OCI-LY1 (cell line): ENCODE measurements around the gene GPR137B.
A peak's percentile ranks its signal among the peaks of the same experiment; 100 is the strongest.

ENCODE experiments used
- H2AFZ ChIP-seq: fragments of 200-600 bp; sonication (generic), shearing (Covaris generic); 2 replicates; pipeline ENCODE4 v1.6.0; 2014; ENCODE audit warnings: antibody characterized with exemption, mild to moderate bottlenecking, low read length
- H3F3A ChIP-seq: fragments of 200-600 bp; sonication (generic), shearing (Covaris generic); 2 replicates; pipeline ENCODE4 v1.6.0; 2014; ENCODE audit warnings: mild to moderate bottlenecking, antibody characterized with exemption, low read length, moderate library complexity; ENCODE audit not compliant: insufficient read depth
- H3K27ac ChIP-seq: fragments of 200-600 bp; sonication (generic); 2 replicates; pipeline ENCODE4 v1.5.1; 2014; ENCODE audit warnings: low read length, mixed run types, mild to moderate bottlenecking, low read depth; ENCODE audit not compliant: poor library complexity, severe bottlenecking
- H3K27me3 ChIP-seq: fragments of 200-600 bp; sonication (generic); 2 replicates; pipeline ENCODE4 v1.6.0; 2014; ENCODE audit warnings: antibody characterized with exemption, mild to moderate bottlenecking, low read length, moderate library complexity; ENCODE audit not compliant: insufficient read depth
- H3K36me3 ChIP-seq: fragments of 200-600 bp; sonication (generic); 2 replicates; pipeline ENCODE4 v1.6.1; 2014; ENCODE audit warnings: mild to moderate bottlenecking, antibody characterized with exemption, low read length, moderate library complexity, mixed read lengths; ENCODE audit not compliant: insufficient read depth
- H3K4me1 ChIP-seq: fragments of 200-600 bp; sonication (generic); 2 replicates; pipeline ENCODE4 v1.5.1; 2014; ENCODE audit warnings: mild to moderate bottlenecking, low read length, moderate library complexity; ENCODE audit not compliant: insufficient read depth, severe bottlenecking
- H3K4me2 ChIP-seq: fragments of 200-600 bp; sonication (generic), shearing (Covaris generic); 2 replicates; pipeline ENCODE4 v1.6.1; 2014; ENCODE audit warnings: low read length
- H3K4me3 ChIP-seq: fragments of 200-600 bp; sonication (generic); 2 replicates; pipeline ENCODE4 v1.5.1; 2014; ENCODE audit warnings: low read length, low read depth, mild to moderate bottlenecking, mixed read lengths; ENCODE audit not compliant: poor library complexity, severe bottlenecking
- H3K79me2 ChIP-seq: fragments of 200-600 bp; shearing (Covaris generic); 2 replicates; pipeline ENCODE4 v1.6.1; 2016; ENCODE audit warnings: mixed run types, low read length, mixed read lengths; ENCODE audit not compliant: insufficient read depth
- H3K9ac ChIP-seq: fragments of 200-600 bp; sonication (generic), shearing (Covaris generic); 2 replicates; pipeline ENCODE4 v1.6.1; 2014; ENCODE audit warnings: mild to moderate bottlenecking, low read length, mixed read lengths
- H3K9me2 ChIP-seq: fragments of 200-600 bp; sonication (generic), shearing (Covaris generic); 2 replicates; pipeline ENCODE4 v1.6.1; 2014; ENCODE audit warnings: low read depth, mild to moderate bottlenecking, low read length, mixed read lengths
- H3K9me3 ChIP-seq: fragments of 200-600 bp; shearing (Covaris generic); 2 replicates; pipeline ENCODE4 v1.6.1; 2014; ENCODE audit warnings: low read length, mixed read lengths
- H4K20me1 ChIP-seq: fragments of 200-600 bp; sonication (generic), shearing (Covaris generic); 2 replicates; pipeline ENCODE4 v1.6.0; 2016; ENCODE audit warnings: mild to moderate bottlenecking, low read length; ENCODE audit not compliant: insufficient read depth
- CTCF ChIP-seq: fragments of 200-600 bp; sonication (generic), shearing (Covaris generic); IDR thresholded peaks from 2 replicates; pipeline ENCODE4 v1.5.1; 2017; ENCODE audit warnings: mild to moderate bottlenecking, antibody characterized with exemption, low read length, moderate library complexity, mixed read lengths
- EZH2 ChIP-seq: fragments of 200-600 bp; sonication (generic), shearing (Covaris generic); IDR thresholded peaks from 2 replicates; pipeline ENCODE4 v1.8.0; 2017; ENCODE audit warnings: borderline replicate concordance, mixed run types, mild to moderate bottlenecking, antibody characterized with exemption, low read length, moderate library complexity, mixed read lengths

GPR137B gene

GRCh38 chr1:236133802-236134201 lies 8.5 kb upstream of the GPR137B start:
- Histone ChIP-seq H3K9me2 (no peaks in the 10 kb centered on the region), H3K36me3 (no peaks in the 10 kb centered on the region), H3K9ac (no peak overlapping the region), H3K27ac (no peak overlapping the region), H3K79me2 (no peaks in the 10 kb centered on the region), H3K27me3 (no peaks in the 10 kb centered on the region; the same call in 1 of the 2 replicates), H3K4me2 (no peak overlapping the region), H3K9me3 (no peaks in the 10 kb centered on the region), H3F3A (no peaks in the 10 kb centered on the region), H4K20me1 (no peaks in the 10 kb centered on the region), H2AFZ (no peak overlapping the region), H3K4me1 (peaks cover 5% of the 10 kb centered on the region), H3K4me3 (no peak overlapping the region)
- TF ChIP-seq CTCF (no peak), EZH2 (no peak)

GRCh38 chr1:236137285-236137852 lies 5.0 kb upstream of the GPR137B start:
- Histone ChIP-seq H3K27me3 (peaks cover 4% of the 10 kb centered on the region; the same call in 1 of the 2 replicates), H3K79me2 (no peaks in the 10 kb centered on the region), H3K4me2 (no peak overlapping the region), H3K36me3 (no peaks in the 10 kb centered on the region), H3K9ac (no peak overlapping the region), H4K20me1 (no peaks in the 10 kb centered on the region), H3K4me1 (no peaks in the 10 kb centered on the region), H3K4me3 (no peak overlapping the region), H2AFZ (no peak overlapping the region), H3K9me2 (no peaks in the 10 kb centered on the region), H3K27ac (no peak overlapping the region), H3K9me3 (no peaks in the 10 kb centered on the region), H3F3A (no peaks in the 10 kb centered on the region)
- TF ChIP-seq EZH2: no peak
- peak; percentile 58 for TF ChIP-seq CTCF

GRCh38 chr1:236139495-236139894 lies 2.8 kb upstream of the GPR137B start:
- Histone ChIP-seq H3K27me3 (peaks cover 4% of the 10 kb centered on the region; the same call in 1 of the 2 replicates), H3K9ac (no peak overlapping the region), H3K9me3 (no peaks in the 10 kb centered on the region), H3K9me2 (no peaks in the 10 kb centered on the region), H3K79me2 (no peaks in the 10 kb centered on the region), H3K4me3 (no peak overlapping the region), H3F3A (no peaks in the 10 kb centered on the region), H4K20me1 (no peaks in the 10 kb centered on the region), H3K27ac (no peak overlapping the region), H2AFZ (no peak overlapping the region), H3K4me1 (peaks cover 11% of the 10 kb centered on the region), H3K4me2 (no peak overlapping the region), H3K36me3 (no peaks in the 10 kb centered on the region)
- no peak for TF ChIP-seq EZH2
- TF ChIP-seq CTCF: no peak
